NCI-H146 (cell line): ENCODE measurements around the gene SNRK.

ENCODE experiments used
- DNase-seq: peaks from one replicate; lab custom pipeline; 2025; lab: John Stamatoyannopoulos, UW

The SNRK gene

GRCh38 chr3:43309372-43310305, 23.3 kb downstream of the SNRK start:
- no peak for DNase-seq

- DNase-seq: no peak
Observed at GRCh38 chr3:43316783-43317460, 30.6 kb downstream of the SNRK start.

- DNase-seq: no peak
Observed at GRCh38 chr3:43317461-43318316, 31.3 kb downstream of the SNRK start.

- DNase-seq: no peak
Observed at GRCh38 chr3:43319376-43319775, 33.0 kb downstream of the SNRK start.

GRCh38 chr3:43319794-43320193, 33.5 kb downstream of the SNRK start:
- DNase-seq: no peak

GRCh38 chr3:43320288-43320687, 33.9 kb downstream of the SNRK start:
- DNase-seq: no peak

- DNase-seq: no peak
Observed at GRCh38 chr3:43323541-43323940, 37.2 kb downstream of the SNRK start.

- no peak for DNase-seq
Observed at GRCh38 chr3:43326891-43327581, 40.7 kb downstream of the SNRK start.

- no peak for DNase-seq
Observed at GRCh38 chr3:43327582-43327979, 41.2 kb downstream of the SNRK start.

- no peak for DNase-seq
Observed at GRCh38 chr3:43328653-43329052, 42.3 kb downstream of the SNRK start.

- no peak for DNase-seq
Observed at GRCh38 chr3:43330981-43331380, 44.6 kb downstream of the SNRK start.

- DNase-seq: no peak
Observed at GRCh38 chr3:43331381-43331780, 45.0 kb downstream of the SNRK start.

- DNase-seq: no peak
Observed at GRCh38 chr3:43334976-43335375, 48.6 kb downstream of the SNRK start.

GRCh38 chr3:43335799-43336198, 49.5 kb downstream of the SNRK start:
- DNase-seq: no peak

GRCh38 chr3:43338295-43338694, 52.0 kb downstream of the SNRK start:
- no peak for DNase-seq

GRCh38 chr3:43340403-43340802, 54.1 kb downstream of the SNRK start:
- DNase-seq: no peak

- no peak for DNase-seq
Observed at GRCh38 chr3:43341788-43342187, 55.4 kb downstream of the SNRK start.

- no peak for DNase-seq
Observed at GRCh38 chr3:43343185-43343584, 56.8 kb downstream of the SNRK start.

- no peak for DNase-seq
Observed at GRCh38 chr3:43343815-43344214, 57.5 kb downstream of the SNRK start.

- no peak for DNase-seq
Observed at GRCh38 chr3:43344520-43344919, 58.2 kb downstream of the SNRK start.

GRCh38 chr3:43345246-43345645, 58.9 kb downstream of the SNRK start:
- DNase-seq: no peak

- DNase-seq: no peak
Observed at GRCh38 chr3:43345877-43346276, 59.5 kb downstream of the SNRK start.
